ENCODE results near the gene NQO2.

The NQO2 gene

GRCh38 chr6:3022765-3023662 lies 23.3 kb downstream of the NQO2 start:
- Histone ChIP-seq H3K4me1 (ENCODE audit: control insufficient read depth, insufficient read depth, low read depth, low read length) (peaks cover 7% of the 10 kb centered on the region), H4K8ac (ENCODE audit: low read length) (peak overlapping the region; percentile 41), H3K79me1 (replicated peaks; ENCODE audit: low read length, poor library complexity, severe bottlenecking) (no peaks in the 10 kb centered on the region), H2BK12ac (ENCODE audit: low read length in 2 of 2) (peak overlapping the region; percentile 65 to 82), H3K9me3 (ENCODE audit: control insufficient read depth, low read length) (no peaks in the 10 kb centered on the region), H3K18ac (ENCODE audit: low read depth in 1 of 2, low read length in 2 of 2) (peak overlapping the region; percentile 91 to 94), H3K4me2 (ENCODE audit: low read length, poor library complexity, severe bottlenecking) (no peak overlapping the region), H4K91ac (ENCODE audit: low read length) (peak overlapping the region; percentile 67), H3K9ac (ENCODE audit: low read length) (peak overlapping the region; percentile 89), H2BK15ac (ENCODE audit: low read depth, poor library complexity, severe bottlenecking) (peak overlapping the region; percentile 97), H3K27me3 (ENCODE audit: control insufficient read depth in 1 of 2, insufficient read depth in 1 of 2, low read length in 2 of 2) (no peaks in the 10 kb centered on the region), H2AFZ (ENCODE audit: low read depth, low read length) (peak overlapping the region; percentile 64), H3K23ac (ENCODE audit: low read length in 2 of 2) (no peak overlapping the region), H3K36me3 (ENCODE audit: control insufficient read depth in 1 of 2, insufficient read depth in 2 of 2, low read depth in 1 of 2, low read length in 2 of 2) (peaks cover 3 to 21% of the 10 kb centered on the region in 2 experiments), H3K4me3 (ENCODE audit: insufficient read depth in 1 of 2, low read depth in 1 of 2, low read length in 2 of 2) (peak overlapping the region in 1 of 2 experiments; percentile 84), H3K27ac (ENCODE audit: low read length, poor library complexity, severe bottlenecking) (no peak overlapping the region), H3K14ac (ENCODE audit: low read length in 2 of 2) (peak overlapping the region in 1 of 2 experiments; percentile 91), H2BK120ac (ENCODE audit: low read depth, low read length) (peak overlapping the region; percentile 44), H3K4ac (ENCODE audit: low read depth in 1 of 2, low read length in 2 of 2) (peak overlapping the region; percentile 48 to 70), H2BK5ac (ENCODE audit: low read depth, low read length, poor library complexity, severe bottlenecking) (no peak overlapping the region), H2AK5ac (ENCODE audit: low read length, severe bottlenecking) (peak overlapping the region; percentile 76)
- WGBS: 84% methylated on average over 26 of the region's 26 CpGs
- DNase-seq: no peak

GRCh38 chr6:3023663-3024483 lies 24.2 kb downstream of the NQO2 start:
- H2BK120ac ChIP-seq (ENCODE audit: low read depth, low read length): peak overlapping the region; percentile 86
- H3K14ac ChIP-seq (ENCODE audit: low read length in 2 of 2): peak overlapping the region in 1 of 2 experiments; percentile 91
- H3K36me3 ChIP-seq (ENCODE audit: control insufficient read depth in 1 of 2, insufficient read depth in 2 of 2, low read depth in 1 of 2, low read length in 2 of 2): peaks cover 3 to 21% of the 10 kb centered on the region in 2 experiments
- peak overlapping the region; percentile 89 for H3K9ac ChIP-seq (ENCODE audit: low read length)
- H3K23ac ChIP-seq (ENCODE audit: low read length in 2 of 2): peak overlapping the region in 1 of 2 experiments; percentile 56
- peak overlapping the region; percentile 79 to 89 for H3K4ac ChIP-seq (ENCODE audit: low read depth in 1 of 2, low read length in 2 of 2)
- no peak overlapping the region for H3K27ac ChIP-seq (ENCODE audit: low read length, poor library complexity, severe bottlenecking)
- H2BK5ac ChIP-seq (ENCODE audit: low read depth, low read length, poor library complexity, severe bottlenecking): no peak overlapping the region
- H3K9me3 ChIP-seq (ENCODE audit: control insufficient read depth, low read length): no peaks in the 10 kb centered on the region
- peaks cover 7% of the 10 kb centered on the region for H3K4me1 ChIP-seq (ENCODE audit: control insufficient read depth, insufficient read depth, low read depth, low read length)
- no peaks in the 10 kb centered on the region for H3K27me3 ChIP-seq (ENCODE audit: control insufficient read depth in 1 of 2, insufficient read depth in 1 of 2, low read length in 2 of 2)
- H3K4me3 ChIP-seq (ENCODE audit: insufficient read depth in 1 of 2, low read depth in 1 of 2, low read length in 2 of 2): peak overlapping the region in 1 of 2 experiments; percentile 84
- no peak overlapping the region for H3K4me2 ChIP-seq (ENCODE audit: low read length, poor library complexity, severe bottlenecking)
- peak; percentile 90 for DNase-seq
- peak overlapping the region; percentile 92 for H4K91ac ChIP-seq (ENCODE audit: low read length)
- peak overlapping the region; percentile 64 for H2AFZ ChIP-seq (ENCODE audit: low read depth, low read length)
- no peaks in the 10 kb centered on the region for H3K79me1 ChIP-seq (replicated peaks; ENCODE audit: low read length, poor library complexity, severe bottlenecking)
- H2BK15ac ChIP-seq (ENCODE audit: low read depth, poor library complexity, severe bottlenecking): peak overlapping the region; percentile 60
- peak overlapping the region; percentile 91 to 95 for H3K18ac ChIP-seq (ENCODE audit: low read depth in 1 of 2, low read length in 2 of 2)
- WGBS: 40% methylated on average over 32 of the region's 32 CpGs
- H2AK5ac ChIP-seq (ENCODE audit: low read length, severe bottlenecking): peak overlapping the region; percentile 76
- peak overlapping the region; percentile 87 to 91 for H2BK12ac ChIP-seq (ENCODE audit: low read length in 2 of 2)
- peak overlapping the region; percentile 94 for H4K8ac ChIP-seq (ENCODE audit: low read length)

DNA sequence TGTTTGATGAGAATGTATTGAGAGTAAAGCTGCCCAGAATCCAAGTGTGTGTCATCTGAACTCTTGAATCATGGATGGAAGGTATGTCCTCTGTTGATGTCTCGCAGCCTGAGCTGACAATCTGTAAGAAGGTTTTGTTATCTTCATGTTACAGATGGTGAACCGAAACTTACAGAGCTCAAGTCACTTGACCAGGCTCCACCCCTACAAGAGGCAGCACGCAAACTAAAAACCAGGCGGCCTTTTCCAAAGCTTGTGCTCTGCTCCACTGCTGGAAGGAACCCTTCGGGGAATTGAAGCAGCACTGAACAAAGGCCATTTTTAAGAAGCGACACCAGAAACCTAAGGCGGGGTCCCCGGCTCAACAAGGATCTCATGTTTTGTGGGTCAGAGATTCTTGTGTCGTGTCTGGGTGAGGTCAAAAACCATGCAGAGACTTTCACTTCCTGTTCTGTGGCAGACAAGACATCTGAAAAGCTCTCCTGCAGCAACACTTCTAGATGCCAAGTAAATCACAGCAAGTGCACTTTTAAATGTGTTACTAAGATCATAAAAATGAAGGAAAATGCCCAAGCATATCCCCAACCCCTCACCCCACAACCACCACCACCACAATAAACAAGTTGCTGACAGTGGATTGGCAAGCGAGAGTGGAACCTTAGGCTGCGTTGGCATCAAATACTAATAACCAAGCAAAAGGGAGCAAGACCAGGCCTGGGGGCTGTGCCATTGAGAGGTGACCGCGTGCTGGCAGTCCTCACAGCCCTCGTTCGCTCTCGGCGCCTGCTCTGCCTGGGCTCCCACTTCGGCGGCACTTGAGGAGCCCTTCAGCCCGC lies 27.3 kb downstream of the NQO2 start:
- DNase-seq: peak; percentile 22

More for the DNA sequence above, 27.3 kb downstream of the NQO2 start:
- Histone ChIP-seq H3K4me1 (ENCODE audit: control insufficient read depth, insufficient read depth, low read depth, low read length) (peaks cover 7% of the 10 kb centered on the region), H3K4me3 (ENCODE audit: insufficient read depth in 1 of 2, low read depth in 1 of 2, low read length in 2 of 2) (no peak overlapping the region), H2AK5ac (ENCODE audit: low read length, severe bottlenecking) (no peak overlapping the region), H4K91ac (ENCODE audit: low read length) (no peak overlapping the region), H3K4ac (ENCODE audit: low read depth in 1 of 2, low read length in 2 of 2) (no peak overlapping the region), H3K79me1 (replicated peaks; ENCODE audit: low read length, poor library complexity, severe bottlenecking) (no peaks in the 10 kb centered on the region), H3K27ac (ENCODE audit: low read length, poor library complexity, severe bottlenecking) (no peak overlapping the region), H4K8ac (ENCODE audit: low read length) (peak overlapping the region; percentile 42), H3K27me3 (ENCODE audit: control insufficient read depth in 1 of 2, insufficient read depth in 1 of 2, low read length in 2 of 2) (no peaks in the 10 kb centered on the region), H3K9ac (ENCODE audit: low read length) (no peak overlapping the region), H2BK120ac (ENCODE audit: low read depth, low read length) (peak overlapping the region; percentile 34), H2BK5ac (ENCODE audit: low read depth, low read length, poor library complexity, severe bottlenecking) (no peak overlapping the region), H2BK12ac (ENCODE audit: low read length in 2 of 2) (peak overlapping the region in 1 of 2 experiments; percentile 31), H3K36me3 (ENCODE audit: control insufficient read depth in 1 of 2, insufficient read depth in 2 of 2, low read depth in 1 of 2, low read length in 2 of 2) (no peaks in the 10 kb centered on the region), H3K23ac (ENCODE audit: low read length in 2 of 2) (no peak overlapping the region), H3K18ac (ENCODE audit: low read depth in 1 of 2, low read length in 2 of 2) (peak overlapping the region in 1 of 2 experiments; percentile 3), H2AFZ (ENCODE audit: low read depth, low read length) (no peak overlapping the region), H3K14ac (ENCODE audit: low read length in 2 of 2) (no peak overlapping the region), H3K4me2 (ENCODE audit: low read length, poor library complexity, severe bottlenecking) (no peak overlapping the region), H2BK15ac (ENCODE audit: low read depth, poor library complexity, severe bottlenecking) (no peak overlapping the region), H3K9me3 (ENCODE audit: control insufficient read depth, low read length) (no peaks in the 10 kb centered on the region)
- 88% methylated on average over 20 of the region's 20 CpGs for WGBS
